ENCODE measurements around the gene HMGXB3. TPM values are rescaled to one million over a fixed set of nuclear protein-coding genes. Genes with fewer than 3 reads are reported as not detected.
A peak's percentile ranks its signal among the peaks of the same experiment; 100 is the strongest.

HMGXB3 gene
- total RNA-seq, 2 donors from 2014 or later = 31.9 to 40.8 TPM

- H3K9me3 ChIP-seq (ENCODE audit: control insufficient read depth, low read length, poor library complexity, severe bottlenecking) = no peaks in the 10 kb centered on the region
- no peak for DNase-seq
- no peak overlapping the region for H3K4me3 Mint-ChIP-seq
- no peak for ATAC-seq
- H3K27me3 Mint-ChIP-seq = no peaks in the 10 kb centered on the region
- H3K36me3 Mint-ChIP-seq (ENCODE audit: low read depth) = peaks cover 3% of the 10 kb centered on the region
- peaks cover 11% of the 10 kb centered on the region for H3K4me1 Mint-ChIP-seq
- H3K27ac Mint-ChIP-seq = peak overlapping the region; percentile 45
Measured at GRCh38 chr5:149996205-149996890, 4.2 kb upstream of the HMGXB3 start.

DNA sequence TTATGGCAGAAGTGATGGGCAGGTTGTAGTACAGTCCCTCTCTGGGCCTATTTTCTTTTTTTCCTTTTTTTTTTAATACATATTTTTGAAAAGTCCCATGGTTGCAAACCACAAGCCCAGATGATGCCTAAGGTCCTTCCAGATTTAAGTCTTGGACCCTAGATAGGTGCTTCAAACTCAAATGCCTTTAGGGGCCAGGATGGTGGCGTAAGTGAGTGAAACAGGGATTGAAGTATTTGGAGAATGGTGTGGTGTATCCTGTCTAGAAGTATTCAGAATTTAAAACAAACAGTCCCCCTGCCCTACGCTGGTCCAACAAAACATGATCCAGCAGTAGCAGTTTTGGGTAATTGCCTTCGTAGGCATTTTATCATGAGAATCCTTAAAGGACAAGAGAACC is 2.3 kb upstream of the HMGXB3 start:
- DNase-seq (no peak), ATAC-seq (no peak)
- H3K9me3 ChIP-seq (ENCODE audit: control insufficient read depth, low read length, poor library complexity, severe bottlenecking) = no peaks in the 10 kb centered on the region
- Mint-ChIP-seq H3K4me3 (no peak overlapping the region), H3K27me3 (no peaks in the 10 kb centered on the region), H3K27ac (no peak overlapping the region), H3K36me3 (ENCODE audit: low read depth) (peaks cover 3% of the 10 kb centered on the region), H3K4me1 (peaks cover 24% of the 10 kb centered on the region)

GRCh38 chr5:149999359-149999758 is 1.2 kb upstream of the HMGXB3 start:
- Mint-ChIP-seq H3K4me3 (peak overlapping the region; percentile 96), H3K27me3 (no peaks in the 10 kb centered on the region), H3K27ac (peak overlapping the region; percentile 82), H3K36me3 (ENCODE audit: low read depth) (peaks cover 3% of the 10 kb centered on the region), H3K4me1 (peaks cover 29% of the 10 kb centered on the region)
- H3K9me3 ChIP-seq (ENCODE audit: control insufficient read depth, low read length, poor library complexity, severe bottlenecking) = no peaks in the 10 kb centered on the region
- ATAC-seq (no peak), DNase-seq (no peak)

GRCh38 chr5:149999866-150000255 is 678 bp upstream of the HMGXB3 start:
- DNase-seq (no peak), ATAC-seq (no peak)
- no peaks in the 10 kb centered on the region for H3K9me3 ChIP-seq (ENCODE audit: control insufficient read depth, low read length, poor library complexity, severe bottlenecking)
- H3K27me3 Mint-ChIP-seq = no peaks in the 10 kb centered on the region
- peaks cover 6% of the 10 kb centered on the region for H3K36me3 Mint-ChIP-seq (ENCODE audit: low read depth)
- peak overlapping the region; percentile 82 for H3K27ac Mint-ChIP-seq
- H3K4me3 Mint-ChIP-seq = peak overlapping the region; percentile 96
- H3K4me1 Mint-ChIP-seq = peaks cover 31% of the 10 kb centered on the region

- H3K4me3 Mint-ChIP-seq = peak overlapping the region; percentile 96
- H3K27ac Mint-ChIP-seq = peak overlapping the region; percentile 91
- peaks cover 4% of the 10 kb centered on the region for H3K36me3 Mint-ChIP-seq (ENCODE audit: low read depth)
Measured at GRCh38 chr5:150000990-150001659, 586 bp downstream of the HMGXB3 start.

GRCh38 chr5:150001660-150002486 is 1.3 kb downstream of the HMGXB3 start:
- Mint-ChIP-seq H3K27me3 (no peaks in the 10 kb centered on the region), H3K36me3 (ENCODE audit: low read depth) (peaks cover 4% of the 10 kb centered on the region), H3K4me1 (peaks cover 37% of the 10 kb centered on the region), H3K4me3 (peak overlapping the region; percentile 96), H3K27ac (peak overlapping the region; percentile 91)
- peak; percentile 79 for ATAC-seq
- DNase-seq = peak; percentile 39 to 45 (median 43)
- no peaks in the 10 kb centered on the region for H3K9me3 ChIP-seq (ENCODE audit: control insufficient read depth, low read length, poor library complexity, severe bottlenecking)

More at GRCh38 chr5:150000990-150001659, 586 bp downstream of the HMGXB3 start:
- DNase-seq = peak; percentile 13 to 38 (median 30)
- Mint-ChIP-seq H3K27me3 (no peaks in the 10 kb centered on the region), H3K4me1 (peaks cover 32% of the 10 kb centered on the region)
- ATAC-seq = peak; percentile 30
- H3K9me3 ChIP-seq (ENCODE audit: control insufficient read depth, low read length, poor library complexity, severe bottlenecking) = no peaks in the 10 kb centered on the region

DNA sequence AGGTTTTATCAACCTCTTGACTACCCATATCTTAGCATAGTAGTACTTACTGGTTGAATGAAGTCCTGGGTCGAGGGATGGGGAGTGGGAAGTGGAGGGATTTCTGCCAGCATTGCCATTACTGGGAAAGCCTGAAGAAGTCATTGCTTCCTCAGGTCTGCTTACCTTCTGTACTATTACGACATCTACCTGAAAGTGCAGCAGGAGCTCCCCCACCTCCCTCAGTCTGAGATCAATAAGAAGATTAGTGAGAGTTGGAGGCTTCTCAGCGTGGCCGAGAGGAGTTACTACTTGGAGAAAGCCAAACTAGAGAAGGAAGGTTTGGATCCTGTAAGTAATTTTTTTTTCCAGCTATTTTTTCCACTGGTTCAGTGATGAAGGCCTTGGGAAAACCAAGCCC is 5.8 kb downstream of the HMGXB3 start:
- H3K4me3 Mint-ChIP-seq = no peak overlapping the region
- H3K27ac Mint-ChIP-seq = no peak overlapping the region
- H3K4me1 Mint-ChIP-seq = peaks cover 32% of the 10 kb centered on the region
- H3K36me3 Mint-ChIP-seq (ENCODE audit: low read depth) = peaks cover 4% of the 10 kb centered on the region
- H3K27me3 Mint-ChIP-seq = no peaks in the 10 kb centered on the region
- DNase-seq = no peak
- no peaks in the 10 kb centered on the region for H3K9me3 ChIP-seq (ENCODE audit: control insufficient read depth, low read length, poor library complexity, severe bottlenecking)
- no peak for ATAC-seq

DNA sequence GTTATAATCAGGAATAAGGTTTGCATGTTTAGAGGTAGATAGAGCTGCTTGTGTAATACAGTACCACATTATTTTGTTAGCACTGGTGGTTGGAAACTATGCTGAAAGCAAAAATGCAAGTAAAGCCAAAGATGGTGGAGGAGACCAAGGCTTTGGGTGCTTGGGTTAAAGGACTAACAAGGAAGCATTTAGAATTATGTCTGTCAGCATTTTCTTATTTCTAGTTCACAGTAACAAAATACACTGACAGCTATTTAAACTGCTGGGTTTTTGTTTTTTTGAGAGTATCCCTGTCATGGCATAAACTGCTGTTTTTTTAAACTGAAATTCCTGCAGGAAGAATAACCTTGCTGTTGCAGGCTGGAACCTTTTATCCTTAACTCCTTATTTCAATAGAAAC is 6.5 kb downstream of the HMGXB3 start:
- H3K9me3 ChIP-seq (ENCODE audit: control insufficient read depth, low read length, poor library complexity, severe bottlenecking) = no peaks in the 10 kb centered on the region
- Mint-ChIP-seq H3K4me1 (peaks cover 25% of the 10 kb centered on the region), H3K27ac (peak overlapping the region; percentile 68), H3K27me3 (no peaks in the 10 kb centered on the region), H3K36me3 (ENCODE audit: low read depth) (peaks cover 4% of the 10 kb centered on the region), H3K4me3 (no peak overlapping the region)
- ATAC-seq (no peak), DNase-seq (no peak)

GRCh38 chr5:150009671-150010387 is 9.3 kb downstream of the HMGXB3 start:
- H3K27ac Mint-ChIP-seq = no peak overlapping the region
- no peak for ATAC-seq

GRCh38 chr5:150013931-150014330 is 13.4 kb downstream of the HMGXB3 start:
- no peak overlapping the region for H3K4me3 Mint-ChIP-seq
- no peaks in the 10 kb centered on the region for H3K4me1 Mint-ChIP-seq
- no peaks in the 10 kb centered on the region for H3K27me3 Mint-ChIP-seq
- H3K36me3 Mint-ChIP-seq (ENCODE audit: low read depth) = peaks cover 15% of the 10 kb centered on the region
- no peak overlapping the region for H3K27ac Mint-ChIP-seq
- no peak for ATAC-seq
- no peak for DNase-seq
- H3K9me3 ChIP-seq (ENCODE audit: control insufficient read depth, low read length, poor library complexity, severe bottlenecking) = peaks cover 3% of the 10 kb centered on the region

More at GRCh38 chr5:150009671-150010387, 9.3 kb downstream of the HMGXB3 start:
- Mint-ChIP-seq H3K4me1 (peaks cover 12% of the 10 kb centered on the region), H3K4me3 (no peak overlapping the region), H3K27me3 (no peaks in the 10 kb centered on the region), H3K36me3 (ENCODE audit: low read depth) (peaks cover 10% of the 10 kb centered on the region)
- DNase-seq = no peak
- H3K9me3 ChIP-seq (ENCODE audit: control insufficient read depth, low read length, poor library complexity, severe bottlenecking) = peaks cover under 1% of the 10 kb centered on the region

DNA sequence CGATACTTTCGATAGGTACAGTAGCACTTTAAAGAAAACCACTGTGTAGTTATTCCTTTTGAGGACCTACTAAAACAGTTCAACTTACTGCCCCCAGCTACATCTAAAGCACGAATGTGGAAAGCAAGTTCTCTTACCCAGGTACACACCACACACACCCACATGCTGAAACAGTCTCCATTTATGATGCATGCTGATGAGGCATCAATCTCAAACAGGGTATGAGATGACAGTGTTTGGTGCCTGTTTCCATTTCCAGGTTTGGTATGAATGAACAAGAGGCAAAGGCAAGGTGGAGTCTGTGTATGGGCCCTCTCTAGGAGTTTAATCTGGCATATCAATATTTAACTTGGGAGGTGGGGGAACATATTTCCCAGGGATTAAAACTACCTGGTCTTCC is 13.9 kb downstream of the HMGXB3 start:
- Mint-ChIP-seq H3K4me1 (no peaks in the 10 kb centered on the region), H3K4me3 (no peak overlapping the region), H3K36me3 (ENCODE audit: low read depth) (peaks cover 17% of the 10 kb centered on the region), H3K27ac (no peak overlapping the region), H3K27me3 (no peaks in the 10 kb centered on the region)
- DNase-seq = no peak
- no peak for ATAC-seq
- H3K9me3 ChIP-seq (ENCODE audit: control insufficient read depth, low read length, poor library complexity, severe bottlenecking) = peaks cover 3% of the 10 kb centered on the region

GRCh38 chr5:150015415-150015814 is 14.9 kb downstream of the HMGXB3 start:
- Mint-ChIP-seq H3K27me3 (no peaks in the 10 kb centered on the region), H3K4me3 (no peak overlapping the region), H3K4me1 (peaks cover 2% of the 10 kb centered on the region), H3K36me3 (ENCODE audit: low read depth) (peaks cover 18% of the 10 kb centered on the region), H3K27ac (no peak overlapping the region)
- H3K9me3 ChIP-seq (ENCODE audit: control insufficient read depth, low read length, poor library complexity, severe bottlenecking) = peaks cover 3% of the 10 kb centered on the region
- DNase-seq = no peak
- no peak for ATAC-seq

DNA sequence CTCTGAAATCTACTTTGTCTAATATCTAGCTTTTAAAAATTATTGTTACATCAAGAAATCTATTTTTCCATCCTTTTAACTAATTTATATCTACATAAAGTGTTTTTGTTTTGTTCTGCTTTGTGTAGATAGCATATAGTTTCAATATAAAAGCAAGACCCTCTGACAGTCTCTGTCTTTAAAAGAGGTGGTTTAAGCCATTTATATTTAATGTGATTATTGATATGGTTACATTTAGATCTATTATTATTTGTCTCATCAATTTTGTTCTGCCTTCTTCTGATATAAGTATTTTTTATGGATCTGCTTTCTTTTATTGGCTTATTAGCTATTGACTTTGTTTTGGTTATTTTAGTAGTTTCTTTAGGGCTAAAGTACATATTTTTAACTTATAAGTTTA is 16.0 kb downstream of the HMGXB3 start:
- Mint-ChIP-seq H3K4me3 (no peak overlapping the region), H3K27me3 (no peaks in the 10 kb centered on the region), H3K4me1 (peaks cover 3% of the 10 kb centered on the region)

More for the DNA sequence above, 16.0 kb downstream of the HMGXB3 start:
- no peak overlapping the region for H3K27ac Mint-ChIP-seq
- DNase-seq (no peak), ATAC-seq (no peak)
- peaks cover 3% of the 10 kb centered on the region for H3K9me3 ChIP-seq (ENCODE audit: control insufficient read depth, low read length, poor library complexity, severe bottlenecking)
- peaks cover 21% of the 10 kb centered on the region for H3K36me3 Mint-ChIP-seq (ENCODE audit: low read depth)
